NCI-H1694 (cell line): Measurements from ENCODE around the gene TMEM182.

Experiments
- DNase-seq: peaks from one replicate; lab custom pipeline; 2025; lab: John Stamatoyannopoulos, UW

TMEM182 gene

GRCh38 chr2:102768253-102768652 is 6.4 kb downstream of the TMEM182 start:
- no peak for DNase-seq

- no peak for DNase-seq
These were observed 7.1 kb downstream of the TMEM182 start for GRCh38 chr2:102768892-102769291.

DNA sequence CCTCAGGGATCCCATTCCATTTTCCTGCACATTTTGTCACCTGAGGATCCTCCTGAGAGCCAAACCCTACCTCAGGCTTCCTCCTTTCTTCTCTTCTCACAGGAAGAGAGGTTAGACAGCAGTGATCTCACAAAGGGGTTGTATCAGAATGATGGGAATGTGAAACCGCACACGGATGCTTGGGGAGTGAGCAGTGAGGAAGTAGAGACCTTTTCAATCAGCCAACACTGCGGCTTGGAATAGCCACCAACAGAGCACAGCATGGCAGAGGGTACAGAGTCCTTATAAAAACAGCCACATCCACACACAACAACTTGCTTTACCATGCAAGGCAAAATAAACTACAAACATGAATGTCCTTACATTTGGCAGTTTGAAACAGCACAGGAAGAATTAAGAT is 8.7 kb downstream of the TMEM182 start:
- no peak for DNase-seq

DNA sequence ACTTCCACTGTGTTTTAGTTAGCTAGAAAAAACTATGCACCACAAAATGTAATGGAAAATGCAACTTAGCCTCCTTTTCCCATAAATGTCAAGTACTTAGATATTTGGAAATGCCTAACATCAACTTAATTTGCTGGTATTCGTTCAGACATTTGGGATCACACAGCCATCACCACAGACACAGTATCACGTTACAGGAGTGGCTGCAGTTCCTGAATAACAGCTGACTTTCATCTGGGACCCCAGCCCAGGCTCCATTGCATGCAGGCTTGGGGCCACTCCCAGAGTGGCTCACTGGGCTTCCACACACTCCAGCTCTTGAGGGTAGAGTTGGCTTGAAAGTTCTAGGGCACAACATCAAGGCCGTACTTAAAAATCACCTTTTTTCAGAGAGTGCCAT is 9.3 kb downstream of the TMEM182 start:
- no peak for DNase-seq

GRCh38 chr2:102772659-102773058 is 10.8 kb downstream of the TMEM182 start:
- no peak for DNase-seq

DNA sequence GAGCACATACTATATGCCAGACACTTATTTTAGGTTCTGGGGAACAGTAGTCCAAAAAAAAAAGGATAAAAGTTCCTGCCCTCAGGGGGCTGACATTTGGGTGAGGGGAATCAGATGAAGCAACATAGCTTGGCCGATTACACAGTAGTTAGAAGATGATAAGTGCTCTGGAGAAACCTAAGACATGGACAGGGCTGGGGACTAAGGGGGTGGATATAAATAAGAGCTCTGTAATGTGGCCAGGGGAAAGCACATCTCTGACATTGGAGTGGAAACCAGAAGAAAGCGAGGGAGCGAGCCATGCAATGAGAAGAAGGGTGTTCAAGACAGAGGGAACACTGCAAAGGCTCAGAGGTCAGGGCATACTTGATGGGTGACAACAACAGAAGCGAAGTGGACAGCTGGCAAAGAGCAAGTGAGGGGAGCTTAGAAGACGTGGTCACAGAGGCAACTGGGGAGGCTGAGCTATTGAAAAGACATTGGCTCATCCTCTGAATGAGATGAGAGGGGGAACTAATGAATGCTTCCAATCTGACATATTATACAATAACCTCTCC is 11.4 kb downstream of the TMEM182 start:
- no peak for DNase-seq

GRCh38 chr2:102778260-102778659 is 16.4 kb downstream of the TMEM182 start:
- no peak for DNase-seq

DNA sequence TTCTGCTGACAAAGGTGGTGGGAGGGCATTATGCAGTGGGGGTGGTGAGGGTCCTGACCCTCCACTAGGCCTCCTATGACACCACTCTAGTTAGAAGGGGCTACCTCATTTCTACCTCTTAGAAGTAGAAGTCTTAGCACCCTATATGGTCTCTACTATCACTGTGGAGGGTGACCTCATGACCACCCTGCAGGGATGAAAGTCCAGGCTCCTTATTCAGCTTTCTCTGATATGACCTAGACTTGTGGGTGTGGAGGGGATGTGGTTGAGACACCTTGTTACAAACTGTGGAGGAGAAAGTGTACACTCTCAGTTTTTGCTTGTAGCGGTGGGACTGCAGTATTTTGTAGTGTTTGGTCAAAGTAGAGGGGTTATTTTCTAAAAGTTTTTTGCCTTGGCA is 18.6 kb downstream of the TMEM182 start:
- DNase-seq: no peak

DNA sequence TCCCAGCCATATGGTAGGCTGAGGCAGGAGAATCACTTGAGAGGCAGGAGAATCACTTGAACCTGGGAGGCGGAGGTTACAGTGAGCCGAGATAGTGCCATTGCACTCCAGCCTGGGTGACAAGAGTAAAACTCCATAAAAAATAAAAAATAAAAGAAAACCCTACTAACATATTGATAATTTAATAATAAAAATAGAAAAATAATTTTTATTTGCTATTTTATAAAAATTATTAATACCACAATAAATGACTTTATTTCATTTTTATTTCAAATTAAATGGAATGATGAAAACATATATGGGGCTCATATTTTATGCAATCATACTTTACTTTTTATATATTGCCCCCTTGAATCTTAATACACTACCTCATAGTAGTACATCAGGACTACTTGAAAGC is 20.4 kb downstream of the TMEM182 start:
- no peak for DNase-seq

DNA sequence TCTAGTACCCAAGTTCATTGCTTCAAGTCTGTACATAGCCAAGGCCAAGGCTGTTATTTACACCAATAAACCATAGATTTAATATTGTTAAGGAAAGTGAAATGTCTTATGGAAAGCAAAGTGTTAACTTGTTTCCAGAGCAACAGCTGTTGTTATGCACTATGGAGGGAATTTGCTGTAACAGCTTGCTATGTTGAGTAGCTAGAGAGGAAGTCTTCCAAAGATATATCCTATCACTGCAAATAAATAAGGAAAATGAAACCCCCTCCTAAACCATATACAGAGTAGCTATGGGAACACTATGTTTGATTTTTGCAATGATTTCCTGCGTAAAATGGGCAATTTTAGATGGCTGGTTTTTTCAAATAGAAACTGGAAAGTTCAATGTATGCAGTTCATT is 21.1 kb downstream of the TMEM182 start:
- peak; percentile 5 for DNase-seq

GRCh38 chr2:102783506-102784183 is 21.8 kb downstream of the TMEM182 start:
- no peak for DNase-seq

GRCh38 chr2:102784940-102785339 is 23.1 kb downstream of the TMEM182 start:
- no peak for DNase-seq

DNA sequence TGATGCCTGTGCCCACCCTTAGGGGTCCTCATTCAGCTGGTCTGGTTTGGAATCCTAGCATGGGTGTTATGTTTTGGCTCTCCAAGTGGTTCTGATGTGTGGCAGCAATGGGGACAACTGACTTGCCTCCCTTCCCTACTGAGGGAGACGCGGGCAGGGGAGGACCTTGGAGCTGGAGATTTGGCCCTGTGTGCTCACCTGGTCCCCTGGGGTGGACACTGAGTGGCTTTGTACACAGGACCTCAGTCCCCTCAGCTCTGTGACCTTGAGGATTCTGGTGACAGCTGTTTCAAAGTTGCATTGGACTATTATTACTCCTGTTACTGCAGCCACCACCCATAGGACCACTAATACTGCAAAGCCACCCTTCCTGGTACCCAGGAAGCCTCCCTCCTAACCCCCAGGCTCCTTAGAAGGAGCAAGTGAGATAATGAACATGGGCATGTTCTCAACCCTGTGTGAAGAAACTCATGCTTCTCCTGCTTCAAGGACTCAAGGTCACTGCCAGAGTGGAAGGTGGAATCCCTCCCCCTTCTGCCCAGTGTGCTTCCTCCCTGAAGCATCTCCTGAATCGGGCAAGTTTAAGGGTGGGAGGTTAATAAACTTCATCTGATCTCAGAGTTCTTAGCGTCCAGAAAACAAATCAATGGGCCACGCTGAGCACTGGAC is 26.5 kb downstream of the TMEM182 start:
- DNase-seq: no peak

DNA sequence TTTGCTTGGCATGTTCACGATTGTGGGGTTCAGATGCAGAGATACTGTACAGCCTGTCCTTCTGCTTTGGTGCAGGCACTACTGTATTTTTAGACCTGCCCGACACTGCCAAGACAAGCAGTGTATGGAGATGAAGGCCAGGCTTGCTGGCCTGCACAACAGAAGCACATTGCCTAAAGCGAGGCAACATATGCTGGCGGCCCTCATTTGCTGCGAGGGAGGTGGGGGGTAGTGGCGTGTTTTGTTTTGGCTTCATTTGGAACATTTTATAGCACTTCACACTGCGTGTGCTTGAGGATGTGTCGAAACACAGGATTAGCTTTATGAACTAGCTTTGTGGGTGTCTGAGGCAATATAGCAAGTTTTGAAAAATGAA is 27.0 kb downstream of the TMEM182 start:
- DNase-seq: peak; percentile 52

- DNase-seq: peak; percentile 16
These were observed 27.7 kb downstream of the TMEM182 start for GRCh38 chr2:102789349-102790090.

DNA sequence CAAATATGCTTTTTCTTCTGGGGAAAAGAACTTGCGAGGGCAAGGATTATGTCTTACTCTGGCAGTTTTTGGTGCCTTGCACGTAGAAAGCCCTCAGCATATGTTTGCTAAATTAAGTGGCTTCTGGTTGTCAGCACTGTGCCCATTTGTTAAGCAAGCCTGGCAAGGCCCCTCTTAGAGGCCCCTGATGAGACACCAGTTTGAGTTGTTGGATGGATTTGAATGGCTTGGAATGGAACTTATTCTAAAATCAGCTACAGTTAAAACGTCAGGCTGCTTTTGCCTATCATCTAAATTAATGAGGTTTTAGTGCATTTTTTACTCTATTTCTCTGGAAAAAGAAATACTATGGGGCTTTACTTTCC is 28.2 kb downstream of the TMEM182 start:
- no peak for DNase-seq

DNA sequence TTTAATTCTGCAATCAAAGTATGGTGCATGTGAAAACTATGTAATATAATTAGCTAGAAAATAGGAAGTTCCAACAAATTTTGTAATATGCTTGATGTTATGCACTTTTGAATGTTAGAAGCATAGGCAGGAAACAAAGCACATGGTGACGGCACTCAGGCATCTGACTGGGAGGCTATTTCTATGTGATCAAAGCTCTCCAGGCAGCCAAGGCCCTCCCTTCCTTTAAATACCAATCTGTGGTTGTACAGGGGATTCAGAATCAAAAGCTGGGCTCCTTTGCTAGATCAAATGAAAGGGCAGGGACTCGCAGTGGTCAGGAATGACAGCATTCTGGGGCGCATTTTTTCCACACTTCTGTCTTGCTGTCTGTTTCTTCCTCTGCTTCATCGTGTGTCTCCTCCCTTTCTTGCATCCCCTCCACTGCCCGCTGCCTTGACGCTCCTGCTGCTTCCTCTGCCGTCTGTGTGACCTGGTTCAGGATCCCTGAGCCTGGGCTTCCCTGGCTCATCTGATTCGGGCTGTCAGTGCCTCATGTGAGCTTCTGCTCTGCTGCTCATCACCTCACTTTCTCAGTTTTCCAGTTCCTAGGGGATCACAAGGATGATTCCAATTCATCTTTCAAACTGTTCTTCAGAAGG is 30.9 kb downstream of the TMEM182 start:
- DNase-seq: no peak

- no peak for DNase-seq
These were observed 33.8 kb downstream of the TMEM182 start for GRCh38 chr2:102795641-102796040.

DNA sequence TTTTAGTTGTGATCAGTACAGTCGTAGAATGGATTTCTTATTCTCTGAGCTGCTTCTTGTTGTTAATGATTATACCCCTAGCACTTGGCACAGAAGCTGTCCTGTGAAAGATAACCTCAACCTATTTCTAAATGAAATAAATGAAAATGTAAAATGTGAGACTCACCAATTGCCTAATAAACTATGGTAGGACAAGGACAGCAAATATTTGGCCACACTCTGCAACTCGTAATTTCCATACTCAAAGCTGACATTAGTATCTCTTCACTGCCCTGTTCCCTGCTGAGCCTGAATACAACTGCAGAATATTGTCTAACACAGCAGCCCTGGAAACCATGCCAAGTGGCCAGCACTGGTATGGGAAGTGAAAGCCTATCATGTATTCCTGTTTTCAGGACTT is 34.5 kb downstream of the TMEM182 start:
- no peak for DNase-seq

- no peak for DNase-seq
These were observed 35.7 kb downstream of the TMEM182 start for GRCh38 chr2:102797486-102797885.

DNA sequence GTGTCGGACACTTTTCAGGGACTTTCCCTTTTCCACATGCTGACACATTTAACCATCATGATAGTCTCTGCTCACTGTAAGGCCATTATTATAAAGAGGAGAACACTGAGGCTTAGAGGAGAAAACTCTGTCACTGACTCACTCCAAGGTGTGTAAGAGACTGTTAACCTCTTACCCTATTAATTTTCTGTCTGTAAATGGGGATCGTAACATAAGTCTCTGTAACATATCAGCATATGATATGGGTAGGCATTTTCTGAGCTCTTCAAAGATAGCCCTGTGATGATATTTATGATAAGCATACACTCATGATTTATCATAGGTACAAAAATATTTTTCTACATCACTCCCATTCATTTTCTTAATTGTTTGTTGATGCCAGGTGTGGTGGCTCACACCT is 36.4 kb downstream of the TMEM182 start:
- DNase-seq: no peak

- DNase-seq: no peak
These were observed 39.4 kb downstream of the TMEM182 start for GRCh38 chr2:102801098-102801718.
